ENCODE results near the gene LMF1.
"Not testable (repeated sequence)": the region's sequence is repeated elsewhere in the genome, so short reads cannot be mapped to it uniquely, and the experiment has no call there.

The LMF1 gene

DNA sequence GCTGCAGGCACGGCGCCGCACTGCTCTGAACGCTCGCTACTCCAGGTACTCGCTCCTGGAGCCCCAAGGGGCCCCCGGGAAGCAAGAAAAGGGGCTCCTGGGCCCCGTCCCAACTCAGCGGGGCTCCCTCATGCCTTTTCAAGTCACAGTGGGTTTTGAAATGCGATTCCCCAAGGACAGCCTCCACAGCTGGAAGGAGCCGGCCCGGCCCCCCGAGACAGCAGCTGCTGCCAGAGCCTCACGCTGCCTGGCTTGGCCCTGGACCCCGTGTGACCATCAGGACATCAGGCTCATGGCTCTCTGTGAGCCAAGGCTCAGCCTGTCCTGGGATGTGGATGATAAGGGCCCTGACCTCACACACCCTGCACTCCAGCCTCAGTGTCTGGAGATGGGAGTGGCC is 80.6 kb downstream of the LMF1 start:
- DNase-seq = no peak

DNA sequence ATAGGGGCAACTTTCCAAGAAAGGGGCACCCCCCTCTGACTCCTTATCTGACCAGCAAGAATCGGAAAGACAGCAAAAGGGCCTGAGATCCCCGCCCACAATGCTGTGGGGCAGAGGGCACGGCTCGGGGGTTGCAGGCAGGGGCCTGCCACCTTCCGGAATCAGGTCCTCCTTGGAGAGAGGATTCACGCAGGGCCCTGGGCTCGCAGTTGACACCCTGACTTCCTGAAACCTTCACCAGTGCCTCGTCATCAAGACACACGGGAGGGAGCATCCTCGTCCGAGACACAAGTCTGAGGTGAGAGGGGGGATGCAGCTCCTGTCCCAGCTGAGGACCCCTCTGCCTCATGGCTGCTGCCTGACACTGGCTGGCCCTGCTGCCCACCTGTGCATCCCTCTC is 81.2 kb downstream of the LMF1 start:
- DNase-seq = no peak

DNA sequence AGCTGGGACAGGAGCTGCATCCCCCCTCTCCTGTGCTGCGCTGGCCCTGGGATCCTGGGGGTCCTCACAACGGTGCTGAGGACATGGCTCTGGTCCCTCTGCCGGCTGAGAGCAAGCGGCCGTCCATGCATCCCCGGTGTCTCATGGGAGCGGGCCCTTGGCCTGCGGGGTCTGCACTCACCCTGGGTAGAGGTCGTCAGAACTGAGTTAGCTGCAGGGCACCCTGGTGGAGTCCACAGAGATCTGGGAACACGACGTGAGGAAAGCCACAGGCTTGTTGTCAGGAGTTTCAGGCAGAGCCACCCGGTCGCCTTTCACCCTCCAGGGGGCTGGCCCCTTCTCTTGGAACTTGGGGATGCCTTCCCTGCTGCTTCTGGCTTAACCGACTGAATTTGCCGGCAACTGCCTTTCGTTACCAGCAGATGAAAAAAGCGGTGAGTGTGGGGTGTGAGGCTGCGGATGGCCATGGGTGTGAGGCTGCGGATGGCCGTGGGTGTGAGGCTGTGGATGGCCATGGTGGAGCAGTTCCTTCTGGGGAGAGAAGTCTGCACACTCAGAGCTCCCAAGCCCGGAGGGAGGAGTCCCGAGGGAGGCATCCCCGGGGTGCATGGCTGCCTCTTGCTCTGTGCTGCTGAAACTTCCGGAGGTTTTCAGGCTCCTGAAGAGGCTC is 81.7 kb downstream of the LMF1 start:
- no peak for DNase-seq

DNA sequence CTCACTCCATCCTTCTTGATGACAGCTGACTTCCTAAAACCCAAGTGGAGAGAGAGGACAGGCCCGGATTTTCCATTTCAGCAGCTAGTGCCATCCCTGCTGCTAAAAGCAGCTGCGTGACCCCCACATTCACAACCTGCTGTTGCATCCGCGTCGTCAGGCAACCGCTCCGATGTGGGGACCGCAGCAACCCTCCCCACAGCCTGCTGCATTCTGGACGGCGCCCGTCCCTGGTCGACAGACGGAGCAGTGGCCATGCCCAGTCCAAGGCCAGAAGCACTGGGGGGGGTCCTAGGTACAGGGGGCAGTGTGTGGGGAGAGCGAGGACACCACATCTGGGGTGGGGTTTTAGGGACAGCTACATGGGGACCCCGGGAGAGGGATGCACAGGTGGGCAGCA is 82.3 kb downstream of the LMF1 start:
- DNase-seq = not testable (repeated sequence)

DNA sequence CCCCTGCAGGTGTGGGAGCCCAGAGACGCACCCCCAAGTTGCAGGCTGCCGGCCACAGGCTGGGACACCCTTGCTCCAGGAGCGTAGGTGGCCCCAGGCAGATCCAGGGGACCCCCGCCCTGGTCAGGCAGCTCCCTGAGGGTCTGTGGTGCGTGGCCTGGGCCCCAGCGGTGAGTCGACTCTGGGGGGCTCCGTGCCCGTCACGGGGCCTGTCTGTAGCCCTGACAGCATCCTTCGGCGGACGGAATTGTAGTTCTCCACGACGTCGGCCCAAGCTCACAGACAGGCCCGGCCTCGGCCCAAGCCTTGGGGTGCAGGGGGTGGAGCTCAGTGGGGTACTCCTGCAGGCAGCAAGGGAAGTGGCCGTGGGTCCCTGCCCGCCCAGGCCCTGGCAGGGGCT is 82.9 kb downstream of the LMF1 start:
- no peak for DNase-seq

DNA sequence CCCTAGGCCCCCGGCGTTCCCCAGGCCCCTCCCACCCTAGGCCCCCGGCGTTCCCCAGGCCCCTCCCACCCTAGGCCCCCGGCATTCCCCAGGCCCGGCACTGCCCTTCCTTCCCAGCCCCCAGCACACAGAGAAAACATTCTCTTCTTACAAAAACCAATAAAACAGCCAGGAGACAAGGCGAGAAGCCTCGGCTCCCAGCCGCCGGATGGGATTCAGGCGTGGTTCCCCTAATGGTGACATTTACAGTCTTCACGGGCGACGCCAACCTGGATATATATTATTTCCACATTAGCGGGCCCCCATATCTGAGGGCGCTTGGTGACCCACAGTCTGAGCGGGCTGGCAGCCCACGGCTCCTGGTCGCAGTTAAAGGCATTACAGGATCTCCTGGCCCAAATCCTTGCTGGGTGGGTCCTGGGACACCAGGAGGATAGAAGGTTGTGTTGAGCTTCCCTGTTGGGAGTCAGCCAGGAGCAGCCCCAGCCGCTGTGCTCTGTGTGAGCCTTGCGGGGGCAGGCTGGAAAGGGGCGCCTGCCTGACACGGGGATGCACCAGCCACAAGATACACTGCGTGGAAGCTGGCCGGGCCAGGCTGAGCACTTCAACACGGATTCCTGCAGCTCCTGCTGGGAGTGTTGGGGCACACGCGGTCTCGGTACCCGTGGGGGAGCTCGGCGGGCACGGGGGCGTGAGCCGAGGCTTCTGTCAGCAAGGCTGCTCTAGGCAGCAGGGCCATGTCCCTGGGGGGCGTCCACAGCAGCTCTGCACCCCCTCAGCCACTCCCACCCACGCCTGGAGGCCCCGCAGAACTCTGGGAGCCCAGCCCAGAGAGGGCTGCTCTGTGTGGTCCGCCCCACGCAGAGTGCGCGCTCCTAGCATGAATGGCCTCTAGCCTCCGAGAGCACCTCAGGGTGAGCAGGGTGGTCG is 83.7 kb downstream of the LMF1 start:
- DNase-seq = no peak

DNA sequence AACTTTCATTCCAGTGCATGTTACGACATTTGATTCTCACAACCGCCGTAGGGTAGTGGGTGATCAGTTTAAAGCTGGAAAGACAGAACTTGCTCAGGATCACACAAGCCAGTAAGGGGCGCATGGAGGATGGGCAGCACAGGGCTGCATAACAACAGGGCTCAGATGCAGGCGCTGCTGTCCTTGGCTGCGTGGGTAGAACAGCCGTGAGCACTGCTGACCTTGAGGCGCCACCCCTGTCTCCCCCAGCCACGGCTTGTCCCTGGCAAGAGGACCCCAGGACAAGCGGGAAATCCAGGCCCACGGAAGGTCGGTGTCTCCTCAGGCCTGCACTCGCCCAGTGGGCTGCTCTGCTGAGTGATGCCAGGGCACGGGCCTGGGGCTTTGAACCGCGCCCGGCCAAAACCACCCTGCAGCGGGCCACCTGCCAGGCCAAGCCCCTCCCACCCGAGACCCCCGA is 84.7 kb downstream of the LMF1 start:
- DNase-seq = no peak

DNA sequence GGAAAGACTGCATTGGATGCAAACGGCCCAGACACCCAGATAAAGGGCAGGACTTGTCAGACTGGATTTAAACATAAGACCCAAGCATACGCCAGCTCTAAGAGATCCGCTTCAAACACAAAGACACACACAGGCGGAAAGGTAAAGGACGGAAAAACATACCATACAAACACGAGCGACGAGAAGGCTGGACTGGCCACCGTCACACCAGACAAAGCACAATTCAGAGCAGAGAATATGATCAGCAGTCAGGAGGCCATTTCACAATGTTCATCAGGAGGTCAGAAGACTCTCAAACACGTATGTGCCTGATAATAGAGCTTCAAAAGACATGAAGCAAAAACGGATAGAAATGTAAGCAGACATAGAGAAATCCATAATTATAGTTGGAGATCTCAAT is 85.4 kb downstream of the LMF1 start:
- DNase-seq = no peak

DNA sequence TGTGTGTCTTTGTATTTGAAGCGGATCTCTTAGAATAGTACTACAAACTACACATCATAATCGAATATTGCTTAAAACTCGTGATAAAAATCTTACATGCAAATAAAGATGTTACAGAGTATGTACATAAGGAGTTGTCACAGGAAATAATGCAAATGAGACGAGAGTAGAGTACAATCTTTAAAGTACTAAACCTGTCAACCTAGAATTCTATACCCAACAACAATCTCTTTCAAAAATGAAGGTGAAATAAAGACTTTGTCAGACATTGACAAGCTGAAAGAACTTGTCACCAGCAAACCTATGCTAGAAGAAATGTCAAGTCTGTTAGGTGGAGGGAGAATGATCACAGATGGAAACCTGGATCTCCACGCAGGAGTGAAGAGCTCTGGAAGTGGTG is 86.6 kb downstream of the LMF1 start:
- DNase-seq = no peak

DNA sequence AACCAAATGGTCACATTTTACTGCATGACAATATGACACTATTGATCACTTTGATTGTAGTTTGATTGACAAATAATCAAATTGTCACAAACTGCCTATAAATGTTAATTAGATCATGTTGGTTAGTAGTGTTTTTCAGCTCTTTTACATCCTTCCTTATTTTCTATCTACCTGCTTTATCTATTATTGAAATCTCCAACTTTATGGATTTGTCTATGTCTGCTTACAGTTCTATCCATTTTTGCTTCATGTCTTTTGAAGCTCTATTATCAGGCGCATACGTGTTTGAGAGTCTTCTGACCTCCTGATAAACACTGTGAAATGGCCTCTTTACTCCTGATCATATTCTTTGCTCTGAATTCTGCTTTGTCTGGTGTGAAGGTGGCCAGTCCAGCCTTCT is 87.0 kb downstream of the LMF1 start:
- no peak for DNase-seq

DNA sequence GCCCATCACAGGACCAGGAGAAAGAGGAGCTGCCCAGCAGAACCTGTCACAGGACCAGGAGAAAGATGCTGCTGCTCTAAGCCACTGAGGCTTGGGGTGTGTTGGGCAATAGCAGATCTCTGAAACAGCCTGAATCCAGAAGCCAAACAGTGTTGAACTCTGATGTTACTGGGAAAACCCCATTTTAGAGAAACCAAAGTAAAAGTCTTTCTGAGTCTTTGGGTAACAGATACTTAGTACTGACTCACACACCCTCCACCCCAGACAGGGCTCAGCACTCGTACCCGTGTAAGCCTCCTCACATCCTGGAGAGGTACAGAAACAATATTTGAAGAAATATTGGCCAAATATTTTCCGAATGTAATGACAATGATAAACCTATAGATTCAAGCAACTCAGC is 87.4 kb downstream of the LMF1 start:
- no peak for DNase-seq

DNA sequence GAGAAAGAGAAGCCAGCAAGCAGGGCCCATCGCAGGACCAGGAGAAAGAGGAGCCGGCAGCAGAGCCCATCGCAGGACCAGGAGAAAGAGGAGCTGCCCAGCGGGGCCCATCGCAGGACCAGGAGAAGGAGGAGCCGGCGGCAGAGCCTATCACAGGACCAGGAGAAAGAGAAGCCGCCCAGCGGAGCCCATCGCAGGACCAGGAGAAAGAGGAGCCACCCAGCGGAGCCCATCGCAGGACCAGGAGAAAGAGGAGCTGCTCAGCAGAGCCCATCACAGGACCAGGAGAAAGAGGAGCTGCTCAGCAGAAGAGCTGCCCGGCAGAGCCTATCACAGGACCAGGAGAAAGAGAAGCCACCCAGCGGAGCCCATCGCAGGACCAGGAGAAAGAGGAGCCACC is 88.1 kb downstream of the LMF1 start:
- DNase-seq = not testable (repeated sequence)

DNA sequence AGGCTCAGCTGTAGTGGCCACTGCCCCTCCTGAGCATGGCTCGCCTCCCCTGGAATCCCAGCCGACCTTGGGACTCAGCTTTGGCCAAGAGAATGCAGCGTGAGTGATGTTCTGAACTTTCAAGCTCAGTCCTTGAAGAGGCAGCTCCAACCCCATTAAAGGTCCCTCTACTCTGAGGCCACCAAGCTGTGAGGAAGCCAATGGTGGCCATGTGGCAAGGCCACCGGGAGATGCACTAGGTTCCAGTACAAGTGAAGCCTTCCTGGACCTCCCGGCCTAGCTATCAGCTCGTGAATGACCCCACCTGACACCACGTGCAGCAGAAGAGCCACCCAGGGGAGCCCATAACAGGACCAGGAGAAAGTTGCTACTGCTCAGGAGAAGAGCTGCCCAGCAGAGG is 88.5 kb downstream of the LMF1 start:
- DNase-seq = no peak

DNA sequence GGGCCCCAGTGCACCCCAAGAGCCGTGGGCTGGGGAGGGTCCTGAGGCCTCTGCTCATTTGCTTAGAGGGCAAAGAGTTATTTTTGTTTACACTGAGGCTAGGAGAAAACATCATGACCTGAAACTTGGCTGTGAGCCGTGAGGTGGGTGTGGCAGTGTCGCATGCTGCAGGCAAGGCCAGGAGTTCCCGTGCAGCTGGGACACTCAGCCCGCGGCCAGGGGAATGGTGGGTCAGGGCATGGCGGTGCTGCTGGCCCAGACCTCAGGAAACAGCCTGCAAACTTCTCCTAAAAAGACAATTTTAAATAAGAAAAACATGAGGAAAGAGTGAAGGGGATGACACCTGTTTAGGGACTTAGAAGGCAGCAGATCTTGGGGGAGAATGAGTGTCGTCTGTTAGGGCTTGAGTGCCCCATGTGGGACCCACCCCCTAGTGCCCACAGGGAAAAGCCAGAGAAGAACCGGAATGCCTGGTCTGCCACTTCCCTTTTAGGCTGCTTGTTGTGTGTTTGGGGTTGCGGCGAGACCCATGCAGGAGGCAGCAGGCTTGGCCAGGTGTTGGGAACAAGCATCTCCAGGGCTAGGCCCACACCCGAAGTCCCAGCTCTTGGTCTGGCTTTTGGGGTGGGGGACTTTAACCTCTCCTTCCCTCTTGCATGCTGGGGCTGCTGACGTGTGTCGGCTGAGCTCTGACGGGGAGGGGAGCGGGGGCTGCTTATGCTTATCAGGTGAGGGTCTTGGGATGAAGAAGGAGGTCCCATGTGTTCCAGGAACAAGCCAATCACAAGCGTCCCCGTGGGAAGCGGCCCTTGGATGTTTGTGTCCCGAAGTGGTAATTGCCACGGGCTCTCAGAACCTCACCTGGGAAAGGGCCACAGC is 89.3 kb downstream of the LMF1 start:
- DNase-seq = no peak

DNA sequence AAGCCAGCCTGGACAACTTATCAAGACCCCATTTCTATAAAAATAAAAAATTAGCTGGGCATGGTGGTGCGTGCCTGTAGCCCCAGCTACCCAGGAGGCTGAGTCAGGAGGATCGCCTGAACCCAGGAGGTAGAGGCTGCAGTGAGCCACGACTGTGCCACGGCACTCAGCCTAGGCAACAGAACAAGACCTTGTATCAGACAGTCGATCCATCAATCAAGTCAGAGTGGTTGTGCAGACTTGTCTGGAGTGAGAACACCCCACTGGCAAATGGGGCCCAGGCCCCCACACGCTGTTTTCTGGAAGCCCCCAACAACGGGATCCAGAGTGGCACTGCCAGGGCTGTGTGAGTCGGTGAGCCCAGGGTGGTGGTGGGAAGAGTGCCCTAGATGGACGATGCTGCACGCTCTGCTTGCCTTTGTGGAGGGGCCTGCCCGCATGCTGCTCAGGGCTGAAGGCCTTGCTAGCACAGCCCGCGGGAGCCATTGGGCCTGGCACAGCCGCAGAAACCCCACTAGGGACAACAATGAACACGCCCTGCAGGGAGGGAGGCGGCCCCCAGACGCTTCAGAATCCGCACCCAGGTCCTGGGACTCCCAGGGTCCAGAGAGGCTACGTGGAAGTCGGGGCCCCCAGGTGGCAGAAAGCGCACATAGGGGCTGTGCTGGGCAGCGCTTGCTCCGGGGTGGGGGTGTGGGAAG is 90.2 kb downstream of the LMF1 start:
- DNase-seq = no peak

DNA sequence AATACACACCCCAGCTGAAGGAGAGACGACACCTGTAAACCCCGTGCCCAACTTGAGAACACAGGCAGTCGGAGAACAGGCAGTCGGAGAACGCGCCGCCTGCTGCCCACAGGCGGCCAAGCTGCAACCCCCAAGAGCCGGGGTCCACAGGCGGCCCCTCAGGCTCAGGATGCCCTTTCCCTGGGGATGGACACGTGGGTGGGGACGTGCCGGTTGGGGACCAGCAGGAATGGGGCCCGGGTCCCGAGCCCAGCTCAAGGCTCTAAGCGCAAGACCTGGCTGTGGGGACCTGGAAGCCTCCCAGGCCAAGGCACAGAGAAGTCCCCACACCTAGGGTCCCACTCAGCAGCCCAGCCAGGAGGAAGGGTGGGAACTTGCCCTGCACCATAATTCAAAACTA is 90.8 kb downstream of the LMF1 start:
- no peak for DNase-seq

DNA sequence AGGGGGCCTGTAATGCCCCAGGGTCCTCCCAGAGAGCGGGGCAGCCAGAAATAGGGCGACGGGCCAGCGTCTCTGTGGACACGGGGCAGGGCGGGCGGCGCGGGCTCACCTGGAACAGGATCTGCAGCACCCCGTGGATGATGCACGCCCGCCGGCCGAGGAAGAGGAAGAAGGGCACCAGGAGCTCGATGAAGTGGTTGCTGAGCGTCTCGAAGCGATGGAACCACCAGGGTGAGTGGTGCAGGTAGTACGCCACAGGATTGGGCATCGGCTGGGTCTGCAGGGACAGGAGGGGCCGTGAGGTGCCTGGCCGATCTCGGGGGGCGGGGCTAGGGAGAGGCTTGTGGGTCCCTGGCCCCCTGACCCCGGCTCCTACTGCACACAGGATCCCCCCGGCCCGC is 91.3 kb downstream of the LMF1 start:
- no peak for DNase-seq

DNA sequence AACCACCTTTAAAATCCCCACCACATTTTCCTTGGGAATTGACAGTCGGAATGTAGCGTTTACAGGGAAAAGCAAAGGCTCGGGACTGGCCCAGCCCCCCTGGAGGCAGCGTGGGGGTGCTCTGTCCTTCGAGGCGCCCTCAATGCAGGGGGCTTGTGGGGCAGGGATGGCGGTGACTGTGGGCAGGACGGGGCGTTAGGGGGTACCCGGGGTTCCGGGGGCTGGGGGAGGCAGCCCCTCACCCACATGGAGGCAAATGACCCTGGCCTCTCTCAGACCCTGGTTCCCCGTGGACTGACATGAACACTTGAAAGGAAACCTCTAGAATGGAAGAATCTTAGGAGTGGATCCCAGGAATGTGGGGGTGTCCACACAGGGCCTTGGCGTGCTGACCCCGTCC is 91.9 kb downstream of the LMF1 start:
- DNase-seq = no peak

DNA sequence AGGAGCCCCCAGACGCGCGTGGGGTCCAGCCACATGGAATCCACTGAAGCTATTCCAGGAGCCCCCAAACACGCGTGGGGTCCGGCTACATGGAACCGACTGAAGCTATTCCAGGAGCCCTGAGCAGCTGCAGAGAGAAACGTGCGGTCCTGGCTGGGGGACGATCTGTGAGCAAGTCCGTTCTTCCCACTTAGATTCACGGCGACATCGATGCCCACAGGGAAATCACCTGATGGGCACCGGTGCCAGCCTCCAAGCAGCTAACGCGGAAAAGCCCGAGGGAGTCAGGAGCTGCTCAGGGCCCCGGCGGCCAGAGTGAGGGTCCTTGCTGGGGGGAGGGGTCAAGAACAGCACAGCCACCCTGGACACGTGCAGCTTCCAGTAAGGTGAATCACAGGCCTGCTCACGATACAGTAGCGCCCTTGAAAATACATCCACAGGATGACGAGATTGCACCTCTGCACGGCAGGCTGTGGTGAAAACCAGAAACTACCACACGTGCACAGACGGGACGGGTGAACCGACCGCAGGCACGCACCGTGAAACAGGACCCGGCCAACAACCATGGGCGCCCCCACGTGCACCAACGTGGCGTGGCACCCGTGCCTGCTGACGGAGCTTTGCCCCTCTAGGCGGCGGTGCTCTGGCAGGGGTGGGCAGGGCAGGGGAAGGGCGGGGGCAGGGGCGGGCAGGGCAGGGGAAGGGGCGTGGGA is 92.6 kb downstream of the LMF1 start:
- no peak for DNase-seq

DNA sequence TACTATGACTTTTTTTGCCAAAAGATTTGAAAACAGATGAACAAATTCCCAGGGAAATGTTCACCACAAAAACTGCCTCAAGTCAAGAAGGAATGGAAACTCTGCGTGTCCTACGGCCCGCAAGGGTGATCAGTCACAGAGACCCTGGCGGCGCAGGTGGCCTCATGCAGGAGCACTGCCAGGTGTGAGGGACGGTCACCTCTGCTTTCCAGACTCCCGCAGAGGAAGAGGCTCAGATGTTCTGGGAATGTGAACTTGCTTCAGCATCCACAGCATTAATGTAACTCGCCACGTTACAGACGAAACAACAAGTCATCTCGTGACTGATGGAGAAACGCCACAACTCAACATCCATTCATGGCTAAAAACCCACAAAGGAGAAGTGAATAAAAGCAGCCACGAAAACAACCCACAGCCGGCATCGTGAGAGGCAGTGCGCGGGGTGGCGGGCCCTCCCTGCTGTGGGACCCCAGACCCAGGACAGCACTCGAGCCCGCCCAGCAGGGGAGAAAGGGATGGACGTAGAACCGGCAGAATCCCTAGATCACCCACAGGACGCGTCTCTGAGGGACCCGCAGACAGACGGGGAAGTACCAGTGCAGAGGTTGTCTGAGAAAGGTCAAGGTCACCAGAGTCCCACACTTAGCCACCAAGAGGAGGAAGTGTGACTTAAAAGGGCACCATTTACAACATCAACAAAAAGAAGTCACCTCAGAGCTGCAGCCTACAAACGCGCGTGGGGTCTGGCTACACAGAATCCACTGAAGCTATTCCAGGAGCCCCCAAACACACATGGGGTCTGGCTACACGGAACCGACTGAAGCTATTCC is 93.3 kb downstream of the LMF1 start:
- DNase-seq = no peak
